Measurements from ENCODE around the gene C3orf20. TPM values are rescaled to one million over a fixed set of nuclear protein-coding genes. Genes with fewer than 3 reads are reported as not detected.

Gene C3orf20
- total and polyA plus RNA-seq, 2 of the 4 experiments (the other 2 are of a cell fraction): not detected

GRCh38 chr3:14819671-14820070 is 144.7 kb downstream of the C3orf20 start:
- Histone ChIP-seq H3K4me2 (ENCODE audit: low read depth, low read length) (no peak overlapping the region), H3K27me3 (ENCODE audit: control insufficient read depth, insufficient read depth, low read length) (peaks cover 8% of the 10 kb centered on the region), H2BK20ac (ENCODE audit: low read depth, low read length) (no peak overlapping the region), H4K8ac (ENCODE audit: low read depth in 2 of 2, low read length in 2 of 2) (no peak overlapping the region), H2BK120ac (ENCODE audit: low read depth, low read length) (no peak overlapping the region), H2AFZ (replicated peaks; ENCODE audit: low read length, poor library complexity) (no peak overlapping the region), H3K56ac (ENCODE audit: extremely low read depth, insufficient read depth, low read length) (no peak overlapping the region), H3K14ac (replicated peaks; ENCODE audit: low read depth, low read length) (no peak overlapping the region), H3K9ac (ENCODE audit: low read depth, low read length) (no peak overlapping the region), H3K4ac (ENCODE audit: low read depth, low read length) (no peak overlapping the region), H2BK15ac (ENCODE audit: low read depth, low read length) (no peak overlapping the region), H2AK5ac (ENCODE audit: low read depth, low read length) (no peak overlapping the region), H3K9me3 (ENCODE audit: control insufficient read depth, insufficient read depth, low read length) (no peaks in the 10 kb centered on the region), H3K4me3 (ENCODE audit: insufficient read depth, low read depth, low read length) (no peak overlapping the region), H3K4me1 (ENCODE audit: control insufficient read depth, insufficient read depth, low read length) (no peaks in the 10 kb centered on the region), H2BK5ac (ENCODE audit: low read depth, low read length, poor library complexity, severe bottlenecking) (no peak overlapping the region), H3K79me1 (ENCODE audit: low read depth in 1 of 2, low read length in 2 of 2) (no peaks in the 10 kb centered on the region), H3K23ac (ENCODE audit: low read depth, low read length) (no peak overlapping the region), H3K27ac (ENCODE audit: insufficient read depth, low read length) (no peak overlapping the region), H3K36me3 (ENCODE audit: control insufficient read depth, insufficient read depth, low read length) (no peaks in the 10 kb centered on the region), H4K5ac (ENCODE audit: low read depth, low read length) (no peak overlapping the region), H3K18ac (ENCODE audit: low read depth, low read length) (no peak overlapping the region), H4K91ac (ENCODE audit: insufficient read depth, low read depth, low read length) (no peak overlapping the region), H4K20me1 (ENCODE audit: insufficient read depth, low read length) (no peaks in the 10 kb centered on the region), H2AK9ac (replicated peaks; ENCODE audit: low read depth, low read length, poor library complexity) (no peak overlapping the region), H3K9me1 (ENCODE audit: insufficient read depth, low read length) (no peaks in the 10 kb centered on the region)
- TF ChIP-seq MXI1 (IDR thresholded peaks at IDR 0.05; ENCODE audit: borderline replicate concordance, low read depth, low read length) (no peak), RCOR1 (IDR thresholded peaks at IDR 0.05; ENCODE audit: insufficient replicate concordance, low read length) (no peak), MAZ (IDR thresholded peaks at IDR 0.05; ENCODE audit: borderline replicate concordance, low read depth, low read length) (no peak), USF2 (IDR thresholded peaks at IDR 0.05; ENCODE audit: low read depth, low read length) (no peak), POLR2A (IDR thresholded peaks at IDR 0.05; ENCODE audit: low read depth, low read length) (no peak), FOS (IDR thresholded peaks at IDR 0.05; ENCODE audit: low read depth, low read length) (no peak), CEBPB (IDR thresholded peaks at IDR 0.05; ENCODE audit: low read depth, low read length) (no peak), MAFK (IDR thresholded peaks at IDR 0.05; ENCODE audit: low read depth, low read length) (no peak), CHD1 (IDR thresholded peaks at IDR 0.05; ENCODE audit: low read depth, low read length) (no peak), RAD21 (IDR thresholded peaks at IDR 0.05; ENCODE audit: low read length) (no peak), RFX5 (IDR thresholded peaks at IDR 0.05; ENCODE audit: low read depth, low read length) (no peak), NFE2L2 (IDR thresholded peaks at IDR 0.05; ENCODE audit: low read depth, low read length) (no peak), BHLHE40 (IDR thresholded peaks at IDR 0.05; ENCODE audit: low read depth, low read length) (no peak), SMC3 (IDR thresholded peaks at IDR 0.05; ENCODE audit: low read depth, low read length) (no peak)
- TF ChIP-seq, protein P1, sequence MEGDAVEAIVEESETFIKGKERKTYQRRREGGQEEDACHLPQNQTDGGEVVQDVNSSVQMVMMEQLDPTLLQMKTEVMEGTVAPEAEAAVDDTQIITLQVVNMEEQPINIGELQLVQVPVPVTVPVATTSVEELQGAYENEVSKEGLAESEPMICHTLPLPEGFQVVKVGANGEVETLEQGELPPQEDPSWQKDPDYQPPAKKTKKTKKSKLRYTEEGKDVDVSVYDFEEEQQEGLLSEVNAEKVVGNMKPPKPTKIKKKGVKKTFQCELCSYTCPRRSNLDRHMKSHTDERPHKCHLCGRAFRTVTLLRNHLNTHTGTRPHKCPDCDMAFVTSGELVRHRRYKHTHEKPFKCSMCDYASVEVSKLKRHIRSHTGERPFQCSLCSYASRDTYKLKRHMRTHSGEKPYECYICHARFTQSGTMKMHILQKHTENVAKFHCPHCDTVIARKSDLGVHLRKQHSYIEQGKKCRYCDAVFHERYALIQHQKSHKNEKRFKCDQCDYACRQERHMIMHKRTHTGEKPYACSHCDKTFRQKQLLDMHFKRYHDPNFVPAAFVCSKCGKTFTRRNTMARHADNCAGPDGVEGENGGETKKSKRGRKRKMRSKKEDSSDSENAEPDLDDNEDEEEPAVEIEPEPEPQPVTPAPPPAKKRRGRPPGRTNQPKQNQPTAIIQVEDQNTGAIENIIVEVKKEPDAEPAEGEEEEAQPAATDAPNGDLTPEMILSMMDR (conservative IDR thresholded peaks at IDR 0.05; ENCODE audit: low read depth, low read length): no peak
- TF ChIP-seq, protein P2, sequence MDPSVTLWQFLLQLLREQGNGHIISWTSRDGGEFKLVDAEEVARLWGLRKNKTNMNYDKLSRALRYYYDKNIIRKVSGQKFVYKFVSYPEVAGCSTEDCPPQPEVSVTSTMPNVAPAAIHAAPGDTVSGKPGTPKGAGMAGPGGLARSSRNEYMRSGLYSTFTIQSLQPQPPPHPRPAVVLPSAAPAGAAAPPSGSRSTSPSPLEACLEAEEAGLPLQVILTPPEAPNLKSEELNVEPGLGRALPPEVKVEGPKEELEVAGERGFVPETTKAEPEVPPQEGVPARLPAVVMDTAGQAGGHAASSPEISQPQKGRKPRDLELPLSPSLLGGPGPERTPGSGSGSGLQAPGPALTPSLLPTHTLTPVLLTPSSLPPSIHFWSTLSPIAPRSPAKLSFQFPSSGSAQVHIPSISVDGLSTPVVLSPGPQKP (IDR thresholded peaks at IDR 0.05; ENCODE audit: borderline replicate concordance, low read depth, low read length): no peak
- in situ Hi-C loops (cut with MboI; ENCODE audit: low sequenced_read_pairs) (no loop called here), dilution Hi-C loops (cut with HindIII; ENCODE audit: low sequenced_read_pairs, unreplicated experiment) (no loop called here), intact Hi-C loops (cut with micrococcal nuclease) (no loop called here)
- ChIA-PET CTCF (no interaction called here), POLR2A (ENCODE audit: unreplicated experiment) (no interaction called here)
- DNase-seq (no peak), ATAC-seq (ENCODE audit: low read depth) (no peak)
- WGBS, 2 experiments (ENCODE audit: extremely low coverage in 2 of 2, insufficient read length in 1 of 2): 71% methylated on average over 4 of the region's 10 CpGs; no CpG with 5 or more reads in 1 of the 2 experiments
- BruUV-seq (replicated peaks): no TSS peak
